Immature natural killer cell (primary cell): ENCODE results near the gene STX16. TPM values are rescaled to one million over a fixed set of nuclear protein-coding genes. Genes with fewer than 3 reads are reported as not detected.
A peak's percentile ranks its signal among the peaks of the same experiment; 100 is the strongest.

ENCODE experiments used
- DNase-seq, 3 donors: peaks; one replicate each; pipeline ENCODE4 v3.0.0; 2022; ENCODE audit warnings: mixed read lengths in 1 of 3
- H3K27ac Mint-ChIP-seq, 6 donors: one replicate each; pipeline ENCODE4 v1.8.0; 2020; ENCODE audit warnings: mixed read lengths in 6 of 6, mild to moderate bottlenecking in 5 of 6, inconsistent platforms in 4 of 6, moderate library complexity in 3 of 6
- H3K27me3 Mint-ChIP-seq, 3 donors: one replicate each; pipeline ENCODE4 v1.8.0; 2020 to 2021; ENCODE audit warnings: low read depth in 3 of 3, mild to moderate bottlenecking in 3 of 3, mixed read lengths in 3 of 3, moderate library complexity in 3 of 3, inconsistent platforms in 1 of 3
- H3K36me3 Mint-ChIP-seq, 3 donors: one replicate each; pipeline ENCODE4 v1.8.0; 2020; ENCODE audit warnings: mixed read lengths in 3 of 3, inconsistent platforms in 2 of 3, mild to moderate bottlenecking in 2 of 3
- H3K4me1 Mint-ChIP-seq, 2 donors: one replicate each; pipeline ENCODE4 v1.8.0; 2020; ENCODE audit warnings: inconsistent platforms in 2 of 2, mild to moderate bottlenecking in 2 of 2, mixed read lengths in 2 of 2, moderate library complexity in 1 of 2
- H3K4me3 Mint-ChIP-seq, 5 donors: one replicate each; pipeline ENCODE4 v1.8.0; 2020; ENCODE audit warnings: mild to moderate bottlenecking in 5 of 5, mixed read lengths in 5 of 5, inconsistent platforms in 3 of 5, moderate library complexity in 3 of 5
- H3K9me3 Mint-ChIP-seq, 6 donors: one replicate each; pipeline ENCODE4 v1.8.0; 2020; ENCODE audit warnings: mild to moderate bottlenecking in 6 of 6, mixed read lengths in 6 of 6, inconsistent platforms in 4 of 6, moderate library complexity in 3 of 6
- polyA plus RNA-seq, 3 donors: library from polyadenylated mRNA; unstranded; fragments of 300-500 nt; fragmentation: Illumina TruSeq; gene quantifications; one replicate each; pipeline ENCODE4 v1.2.3, GENCODE V29; 2021

Gene STX16
- polyA plus RNA-seq, 3 donors from 2014 or later, result 17.2 to 24.9 (median 21.1) TPM

DNA sequence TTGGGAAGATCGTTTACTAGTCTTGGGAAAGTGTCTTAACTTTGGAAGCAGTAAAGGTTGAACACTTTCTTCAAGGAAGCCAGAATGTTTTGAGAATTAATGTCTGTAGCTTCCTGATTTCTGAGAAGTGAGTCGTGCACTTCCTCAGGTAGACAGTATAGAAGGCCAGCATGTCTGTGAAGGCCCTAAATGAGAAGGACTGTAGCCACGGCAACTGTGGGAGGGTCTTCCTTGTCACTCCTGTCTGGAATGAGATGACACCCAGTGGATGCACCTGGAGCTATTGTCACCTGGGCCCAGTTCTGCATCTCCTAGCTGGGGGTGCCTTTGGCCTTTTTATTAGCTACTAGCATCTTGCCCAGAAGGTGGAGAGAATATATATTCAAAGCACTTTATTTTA lies 8.8 kb downstream of the STX16 start:
- Mint-ChIP-seq H3K9me3 (no peaks in the 10 kb centered on the region), H3K27ac (peak overlapping the region; percentile 29 to 87 (median 79)), H3K27me3 (no peaks in the 10 kb centered on the region), H3K4me3 (peak overlapping the region; percentile 15 to 53 (median 30)), H3K4me1 (peaks cover 69 to 94% of the 10 kb centered on the region in 2 donors), H3K36me3 (peaks cover 0 to 7% (median 0%) of the 10 kb centered on the region in 3 donors)
- no peak for DNase-seq

DNA sequence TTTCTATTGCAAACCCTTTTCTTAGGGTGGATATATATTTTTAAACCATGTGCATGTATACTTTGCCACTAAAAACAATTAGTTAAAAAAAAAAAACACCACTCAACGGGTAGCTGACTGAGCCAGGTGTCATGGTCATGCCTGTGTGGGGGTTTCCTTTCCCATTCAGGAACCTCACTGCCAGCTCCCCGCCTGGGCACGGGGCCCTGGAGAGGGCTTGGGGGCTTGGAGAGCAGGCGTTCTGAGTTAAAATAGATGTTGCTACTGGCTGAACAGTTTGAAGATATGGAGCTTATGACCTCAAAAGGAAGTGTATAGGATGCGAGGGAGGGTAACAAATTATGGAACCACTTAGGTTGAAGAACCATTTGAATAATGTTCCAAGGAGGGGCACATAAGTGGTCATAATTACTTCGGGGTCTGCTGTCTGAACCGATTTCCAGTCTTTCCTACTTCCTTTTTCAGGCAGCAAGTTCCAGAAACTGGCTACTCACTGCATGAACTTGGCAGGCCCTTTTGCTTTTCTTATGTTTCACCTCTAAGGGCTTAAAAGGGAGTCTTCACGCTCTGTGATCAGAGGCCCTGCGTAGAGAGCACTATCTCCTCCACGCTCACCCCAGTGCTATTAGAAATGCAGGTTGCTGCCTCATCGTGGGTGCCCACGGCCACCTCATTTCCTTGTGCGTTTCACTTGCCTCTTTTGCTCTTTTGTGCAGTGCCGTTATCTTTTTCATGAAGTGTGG lies 9.9 kb downstream of the STX16 start:
- Mint-ChIP-seq H3K4me1 (peaks cover 69 to 92% of the 10 kb centered on the region in 2 donors), H3K27ac (peak overlapping the region in 5 of 6 donors; percentile 64 to 82 (median 71)), H3K9me3 (no peaks in the 10 kb centered on the region), H3K27me3 (no peaks in the 10 kb centered on the region), H3K36me3 (peaks cover 0 to 7% (median 0%) of the 10 kb centered on the region in 3 donors), H3K4me3 (no peak overlapping the region)
- DNase-seq, result no peak

DNA sequence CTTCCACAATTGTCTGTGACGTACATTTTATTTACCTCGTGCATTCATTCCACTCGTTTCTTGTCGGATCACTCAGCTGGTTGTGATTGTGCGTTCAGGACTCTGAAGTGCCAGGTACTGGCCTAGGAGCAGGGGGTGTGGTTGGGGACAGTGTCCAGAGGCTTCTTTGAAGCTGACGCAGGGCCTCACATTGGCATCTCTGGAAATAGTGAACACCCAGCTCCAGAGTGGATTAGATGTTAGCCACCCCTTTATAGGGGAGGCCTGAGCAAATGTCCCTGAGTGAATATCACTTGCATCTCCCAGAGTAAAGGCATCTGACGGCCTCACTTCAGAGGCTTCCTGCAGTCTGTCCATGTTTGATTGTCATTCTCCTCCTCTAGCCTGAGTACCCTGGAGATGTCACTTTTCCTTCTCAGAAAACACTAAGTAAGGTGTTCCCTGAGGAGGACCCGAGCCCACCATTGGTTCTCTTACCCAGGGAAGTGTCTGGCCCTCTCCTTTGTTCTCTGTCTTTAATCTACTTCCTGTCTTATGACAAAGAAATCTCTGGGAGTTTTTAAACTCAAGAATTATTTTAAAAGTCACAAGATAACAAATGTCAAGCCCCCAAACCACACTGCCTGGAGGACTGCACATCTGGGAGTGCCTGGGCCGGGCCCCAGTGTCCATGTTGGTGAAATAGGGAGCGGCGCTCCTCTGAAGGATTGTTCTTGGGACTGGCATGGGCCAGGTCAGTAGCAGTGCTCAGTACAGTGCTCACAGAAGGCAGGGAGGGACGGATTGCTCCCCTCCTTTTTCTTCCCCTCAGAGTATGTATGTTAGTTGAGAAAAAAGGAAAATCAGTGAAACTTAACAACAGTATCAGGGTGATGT lies 10.8 kb downstream of the STX16 start:
- DNase-seq, result no peak
- Mint-ChIP-seq H3K36me3 (peaks cover 0 to 8% (median 0%) of the 10 kb centered on the region in 3 donors), H3K4me1 (peaks cover 64 to 92% of the 10 kb centered on the region in 2 donors), H3K9me3 (no peaks in the 10 kb centered on the region), H3K27ac (peak overlapping the region in 5 of 6 donors; percentile 60 to 85 (median 76)), H3K4me3 (no peak overlapping the region), H3K27me3 (no peaks in the 10 kb centered on the region)

DNA sequence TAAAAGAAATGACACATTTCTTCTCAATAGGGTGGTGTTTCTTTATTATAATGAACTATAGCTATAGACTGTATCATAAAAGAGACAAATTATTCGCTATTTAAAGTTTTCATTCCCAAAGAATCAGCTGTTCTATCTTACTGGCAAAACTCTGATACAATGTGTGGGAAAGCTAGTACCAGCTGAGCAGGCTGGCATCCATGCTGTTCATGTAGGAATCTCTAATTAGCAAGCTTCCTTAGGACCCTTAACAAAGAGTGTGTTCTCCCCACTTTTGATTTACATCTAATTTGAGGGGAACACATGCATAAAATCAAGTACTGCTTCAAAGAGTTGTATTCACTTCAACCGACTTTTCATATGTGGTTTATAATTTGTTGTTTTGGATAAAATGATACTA lies 13.2 kb downstream of the STX16 start:
- Mint-ChIP-seq H3K9me3 (no peaks in the 10 kb centered on the region), H3K4me1 (peaks cover 46 to 73% of the 10 kb centered on the region in 2 donors), H3K27ac (no peak overlapping the region), H3K4me3 (no peak overlapping the region), H3K27me3 (no peaks in the 10 kb centered on the region), H3K36me3 (peaks cover 0 to 20% (median 5%) of the 10 kb centered on the region in 3 donors)
- no peak for DNase-seq

DNA sequence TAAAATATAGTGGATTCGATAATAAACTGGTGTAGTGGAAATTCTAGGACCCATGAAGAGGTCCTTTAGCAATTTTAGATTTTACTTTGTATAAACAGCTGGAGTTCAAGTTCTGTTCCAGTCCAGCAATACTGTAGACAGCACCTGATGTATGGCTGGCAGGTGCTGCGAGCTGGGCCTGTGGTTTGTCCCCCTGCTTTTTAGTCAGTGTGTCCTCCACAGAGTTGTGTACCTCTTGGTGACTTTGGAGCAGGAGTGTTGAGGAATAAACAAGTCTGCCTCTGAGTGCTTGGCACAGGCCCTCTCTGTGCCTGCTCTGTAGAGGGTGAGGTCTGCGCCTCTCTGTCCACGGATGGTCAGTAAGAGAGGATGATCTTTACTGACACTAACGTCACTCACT lies 13.8 kb downstream of the STX16 start:
- H3K9me3 Mint-ChIP-seq, result no peaks in the 10 kb centered on the region

DNA sequence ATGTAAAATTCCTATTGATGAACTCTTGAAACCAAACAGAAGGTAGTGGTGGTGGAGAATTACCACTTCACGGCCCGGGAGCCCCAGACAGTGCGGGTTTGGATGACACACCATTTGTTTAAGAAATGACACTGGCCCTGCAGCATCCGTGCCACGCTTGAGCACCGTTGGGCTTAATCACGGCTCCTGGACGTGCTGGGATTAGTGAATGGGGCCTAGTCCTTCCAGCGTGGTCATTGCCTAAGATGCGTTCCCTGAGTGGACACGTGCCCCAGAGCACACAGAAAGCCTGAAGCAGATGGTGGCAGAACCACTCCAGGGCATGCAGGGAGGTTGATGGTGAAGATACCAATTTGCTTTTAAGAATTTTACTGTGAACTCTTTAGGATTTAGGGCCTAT lies 14.5 kb downstream of the STX16 start:
- Mint-ChIP-seq H3K27ac (peak overlapping the region in 1 of 6 donors; percentile 2), H3K36me3 (peaks cover 0 to 26% (median 10%) of the 10 kb centered on the region in 3 donors), H3K9me3 (no peaks in the 10 kb centered on the region), H3K27me3 (no peaks in the 10 kb centered on the region), H3K4me1 (peaks cover 34 to 60% of the 10 kb centered on the region in 2 donors), H3K4me3 (no peak overlapping the region)
- DNase-seq, result no peak

More for the DNA sequence above, 13.8 kb downstream of the STX16 start:
- DNase-seq, result no peak
- no peaks in the 10 kb centered on the region for H3K27me3 Mint-ChIP-seq
- no peak overlapping the region for H3K4me3 Mint-ChIP-seq
- H3K4me1 Mint-ChIP-seq, result peaks cover 40 to 68% of the 10 kb centered on the region in 2 donors
- no peak overlapping the region for H3K27ac Mint-ChIP-seq
- H3K36me3 Mint-ChIP-seq, result peaks cover 0 to 20% (median 5%) of the 10 kb centered on the region in 3 donors

DNA sequence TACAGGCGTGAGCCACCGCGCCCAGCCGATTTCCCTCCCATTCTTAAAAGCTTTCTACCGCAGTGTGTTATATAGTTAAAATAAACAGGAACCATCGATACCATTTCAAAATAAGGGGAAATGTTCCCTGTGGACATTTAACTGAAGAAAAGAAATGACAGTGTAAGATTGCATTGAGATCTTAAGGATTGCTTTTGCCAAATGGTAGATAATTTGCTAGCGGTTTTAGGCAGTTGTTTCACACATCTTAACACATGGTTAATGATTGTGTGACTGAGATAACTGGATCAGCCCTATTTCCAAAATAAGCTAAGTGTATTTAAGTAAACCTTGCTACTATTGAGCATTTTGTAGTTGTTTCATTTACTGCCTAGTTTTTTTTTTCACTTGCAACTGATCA lies 15.6 kb downstream of the STX16 start:
- Mint-ChIP-seq H3K27me3 (no peaks in the 10 kb centered on the region), H3K4me1 (peaks cover 25 to 49% of the 10 kb centered on the region in 2 donors), H3K9me3 (no peaks in the 10 kb centered on the region), H3K4me3 (no peak overlapping the region), H3K36me3 (peaks cover 0 to 30% (median 10%) of the 10 kb centered on the region in 3 donors), H3K27ac (no peak overlapping the region)
- no peak for DNase-seq

DNA sequence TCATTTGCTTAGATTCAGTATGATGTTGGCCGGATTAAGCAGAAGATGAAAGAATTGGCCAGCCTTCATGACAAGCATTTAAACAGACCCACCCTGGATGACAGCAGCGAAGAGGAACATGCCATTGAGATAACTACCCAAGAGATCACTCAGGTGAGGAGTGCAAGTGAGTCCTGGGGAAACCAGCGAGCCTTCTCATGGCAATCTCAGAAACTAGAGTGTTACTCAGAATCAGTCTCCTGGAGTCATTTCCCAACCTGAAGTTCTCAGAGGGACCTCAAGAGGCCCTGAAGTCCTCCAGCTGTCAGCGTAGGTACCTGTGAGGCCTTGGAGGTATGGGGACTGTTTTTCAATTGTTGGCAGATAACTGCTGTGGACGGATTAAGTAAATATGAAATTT lies 16.9 kb downstream of the STX16 start:
- no peak for DNase-seq
- H3K27ac Mint-ChIP-seq, result peak overlapping the region in 2 of 6 donors; percentile 23 to 74
- peaks cover 19 to 41% of the 10 kb centered on the region in 2 donors for H3K4me1 Mint-ChIP-seq
- H3K9me3 Mint-ChIP-seq, result no peaks in the 10 kb centered on the region
- H3K36me3 Mint-ChIP-seq, result peaks cover 0 to 26% (median 13%) of the 10 kb centered on the region in 3 donors
- no peak overlapping the region for H3K4me3 Mint-ChIP-seq
- H3K27me3 Mint-ChIP-seq, result no peaks in the 10 kb centered on the region

DNA sequence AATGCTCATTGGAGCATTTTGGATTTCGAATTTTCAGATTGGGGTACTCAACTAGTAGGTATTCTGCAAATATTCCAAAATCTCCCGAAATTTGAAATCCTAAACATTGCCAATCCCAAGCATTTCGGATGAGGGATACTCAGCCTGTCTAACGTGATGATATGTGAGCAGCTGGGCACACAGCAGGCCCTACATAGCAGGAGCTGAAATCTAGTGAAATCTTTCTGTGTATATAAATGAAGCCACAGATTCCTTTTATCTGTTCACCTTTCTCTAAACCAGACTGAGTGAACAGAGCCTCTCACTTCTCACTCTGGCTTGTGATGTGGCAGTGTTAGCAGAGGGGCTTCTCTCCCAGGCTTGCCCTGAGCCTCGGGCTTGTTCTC lies 17.8 kb downstream of the STX16 start:
- H3K27me3 Mint-ChIP-seq, result no peaks in the 10 kb centered on the region
- H3K4me3 Mint-ChIP-seq, result no peak overlapping the region
- no peak for DNase-seq
- no peak overlapping the region for H3K27ac Mint-ChIP-seq
- no peaks in the 10 kb centered on the region for H3K9me3 Mint-ChIP-seq
- H3K4me1 Mint-ChIP-seq, result peaks cover 13 to 34% of the 10 kb centered on the region in 2 donors
- peaks cover 3 to 26% (median 15%) of the 10 kb centered on the region in 3 donors for H3K36me3 Mint-ChIP-seq

DNA sequence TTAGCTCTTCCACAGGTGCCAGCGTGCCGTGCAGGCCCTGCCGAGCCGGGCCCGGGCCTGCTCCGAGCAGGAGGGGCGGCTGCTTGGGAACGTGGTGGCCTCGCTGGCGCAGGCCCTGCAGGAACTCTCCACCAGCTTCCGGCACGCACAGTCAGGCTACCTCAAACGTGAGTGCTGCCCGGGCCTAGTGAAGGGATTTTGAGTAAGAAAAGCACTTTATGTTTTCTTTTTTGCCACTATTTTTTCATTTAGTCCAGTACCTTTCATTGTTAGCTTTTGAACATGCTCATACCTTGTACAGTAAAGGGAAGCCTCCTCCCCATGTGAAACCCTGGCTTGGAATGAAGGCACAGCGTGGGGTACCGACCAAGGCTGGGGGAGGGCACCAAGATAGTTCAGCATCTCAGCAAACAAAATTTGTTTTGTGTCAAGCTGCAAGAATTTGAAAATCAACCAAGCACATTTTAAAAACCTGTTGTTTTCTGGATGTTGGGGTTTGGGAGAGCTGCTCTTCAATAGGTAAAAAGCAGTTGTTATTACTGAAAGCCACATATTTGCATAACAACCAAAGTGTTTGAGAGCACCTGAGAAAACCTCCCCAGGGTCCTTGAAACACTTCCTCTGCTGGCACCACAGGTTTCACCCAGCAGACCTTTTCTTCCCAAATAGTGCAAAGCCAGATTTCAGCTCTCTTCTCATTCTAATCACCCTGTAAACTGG lies 18.4 kb downstream of the STX16 start:
- no peak overlapping the region for H3K4me3 Mint-ChIP-seq
- peaks cover 10 to 28% of the 10 kb centered on the region in 2 donors for H3K4me1 Mint-ChIP-seq
- no peak for DNase-seq
- H3K36me3 Mint-ChIP-seq, result peaks cover 8 to 32% (median 15%) of the 10 kb centered on the region in 3 donors
- H3K9me3 Mint-ChIP-seq, result no peaks in the 10 kb centered on the region
- no peaks in the 10 kb centered on the region for H3K27me3 Mint-ChIP-seq
- no peak overlapping the region for H3K27ac Mint-ChIP-seq

DNA sequence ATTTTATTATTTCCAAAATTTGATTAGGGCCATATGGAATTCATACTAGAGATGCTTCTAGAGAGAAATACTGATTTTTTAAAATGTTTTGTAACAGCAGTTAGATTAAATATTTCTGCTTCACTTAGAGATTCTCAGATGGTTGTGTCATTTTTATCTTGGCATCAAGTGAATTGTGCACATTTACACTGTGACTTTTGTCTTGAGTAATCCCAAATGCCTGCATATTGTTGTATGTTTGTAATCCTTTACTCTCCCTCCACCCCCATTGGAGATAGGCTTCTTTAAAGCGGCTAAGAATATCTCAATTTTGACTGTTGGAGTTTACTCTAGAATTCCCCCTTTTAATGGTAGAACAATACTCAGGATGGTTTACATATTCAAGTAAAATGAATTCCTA lies 19.0 kb downstream of the STX16 start:
- Mint-ChIP-seq H3K4me3 (no peak overlapping the region), H3K27me3 (no peaks in the 10 kb centered on the region), H3K27ac (no peak overlapping the region), H3K4me1 (peaks cover 8 to 23% of the 10 kb centered on the region in 2 donors), H3K9me3 (no peaks in the 10 kb centered on the region), H3K36me3 (peaks cover 9 to 33% (median 19%) of the 10 kb centered on the region in 3 donors)
- DNase-seq, result no peak

DNA sequence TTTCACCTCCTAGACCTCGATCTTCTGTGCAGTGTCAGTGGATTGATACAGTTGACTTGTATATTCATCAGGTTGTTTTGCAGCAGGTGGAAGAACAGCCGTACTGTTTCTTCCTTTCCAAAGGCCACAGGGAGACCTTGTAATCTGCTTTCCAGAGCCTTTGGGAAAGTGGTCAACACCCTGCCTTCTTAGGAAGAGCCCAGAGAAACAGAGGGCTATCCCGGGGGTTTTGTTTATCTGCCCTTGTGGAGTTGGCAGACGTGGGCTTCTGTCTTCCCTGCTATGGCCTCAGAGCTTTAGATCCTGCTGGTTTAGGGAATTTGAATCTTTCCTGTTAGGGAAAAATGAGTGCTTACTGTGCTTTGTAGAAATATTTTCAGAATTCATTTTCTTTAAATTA lies 19.6 kb downstream of the STX16 start:
- no peaks in the 10 kb centered on the region for H3K9me3 Mint-ChIP-seq
- no peaks in the 10 kb centered on the region for H3K27me3 Mint-ChIP-seq
- H3K36me3 Mint-ChIP-seq, result peaks cover 9 to 35% (median 19%) of the 10 kb centered on the region in 3 donors
- H3K4me1 Mint-ChIP-seq, result peaks cover 6 to 17% of the 10 kb centered on the region in 2 donors
- H3K27ac Mint-ChIP-seq, result no peak overlapping the region
- no peak overlapping the region for H3K4me3 Mint-ChIP-seq
- no peak for DNase-seq

DNA sequence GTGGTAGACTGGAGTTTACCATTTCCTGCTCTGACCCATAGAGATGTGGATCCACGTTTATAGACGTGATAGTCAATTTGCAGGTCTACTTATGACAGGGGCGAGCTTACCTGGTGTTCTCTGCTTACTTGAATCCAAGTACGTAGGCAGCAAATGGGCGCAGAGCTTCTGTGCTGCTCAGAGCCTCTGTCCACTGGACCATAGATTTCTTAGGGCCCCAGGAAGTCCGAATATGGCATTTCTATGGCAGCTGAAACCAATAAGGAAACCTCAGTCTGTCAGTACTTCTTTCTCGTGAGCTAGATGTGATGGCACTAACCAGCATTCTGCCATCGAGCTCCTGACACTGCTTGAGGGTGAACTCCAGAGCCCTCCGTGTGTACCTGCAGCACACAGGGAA lies 22.0 kb downstream of the STX16 start:
- Mint-ChIP-seq H3K36me3 (peaks cover 15 to 43% (median 26%) of the 10 kb centered on the region in 3 donors), H3K4me1 (no peaks in the 10 kb centered on the region), H3K27me3 (peaks cover 0 to 2% (median 0%) of the 10 kb centered on the region in 3 donors), H3K9me3 (no peaks in the 10 kb centered on the region), H3K4me3 (no peak overlapping the region), H3K27ac (peak overlapping the region in 1 of 6 donors; percentile 43)
- no peak for DNase-seq
